Muscle layer of duodenum (tissue), 2 donors: ENCODE results near the gene DAPK3.
A peak's percentile ranks its signal among the peaks of the same experiment; 100 is the strongest.

Source experiments
- H3K27ac ChIP-seq: one replicate; pipeline ENCODE4 v1.7.0; 2013; ENCODE audit warnings: mild to moderate bottlenecking, low read length
- H3K27me3 ChIP-seq: one replicate; pipeline ENCODE4 v1.7.0; 2013; ENCODE audit warnings: low read depth, mild to moderate bottlenecking, control low read depth, low read length
- H3K36me3 ChIP-seq, 2 donors: one replicate each; pipeline ENCODE4 v1.7.0; 2013; ENCODE audit warnings: low read length in 2 of 2, control low read depth in 1 of 2, mild to moderate bottlenecking in 1 of 2; ENCODE audit not compliant: insufficient read depth in 2 of 2, control insufficient read depth in 1 of 2
- H3K4me1 ChIP-seq, 2 donors: one replicate each; pipeline ENCODE4 v1.7.0; 2013; ENCODE audit warnings: low read length in 2 of 2, mild to moderate bottlenecking in 2 of 2, control low read depth in 1 of 2, moderate library complexity in 1 of 2; ENCODE audit not compliant: insufficient read depth in 2 of 2, control insufficient read depth in 1 of 2
- H3K4me3 ChIP-seq, 2 donors: one replicate each; pipeline ENCODE4 v1.7.0; 2013; ENCODE audit warnings: low read length in 2 of 2, low read depth in 1 of 2, mild to moderate bottlenecking in 1 of 2
- H3K9me3 ChIP-seq, 2 donors: one replicate each; pipeline ENCODE4 v1.7.0; 2013; ENCODE audit warnings: low read length in 2 of 2, control low read depth in 1 of 2, mild to moderate bottlenecking in 1 of 2; ENCODE audit not compliant: control insufficient read depth in 1 of 2
- donor health status: healthy.

DAPK3 gene

GRCh38 chr19:3970808-3971598, at the start of gene DAPK3:
Gene DAPK3, minus strand, starts transcription at chr19:3971099. Its CDS starts 1,364 bp downstream, at chr19:3969735.
- Histone ChIP-seq H3K36me3 (peaks cover 10 to 16% of the 10 kb centered on the region in 2 donors), H3K27ac (peak within 1 kb of the TSS; percentile 99), H3K4me1 (peaks cover 11 to 31% of the 10 kb centered on the region in 2 donors), H3K4me3 (peak within 1 kb of the TSS; percentile 82 to 88), H3K27me3 (no peaks in the 10 kb centered on the region), H3K9me3 (no peaks in the 10 kb centered on the region)

- Histone ChIP-seq H3K27ac (no peak overlapping the region), H3K4me3 (no peak overlapping the region), H3K4me1 (peaks cover 0 to 35% of the 10 kb centered on the region in 2 donors), H3K36me3 (peaks cover 3 to 4% of the 10 kb centered on the region in 2 donors), H3K9me3 (no peaks in the 10 kb centered on the region), H3K27me3 (no peaks in the 10 kb centered on the region)
These were observed 48.7 kb upstream of the DAPK3 start for GRCh38 chr19:4019578-4019977.

GRCh38 chr19:4018775-4019504, 48.0 kb upstream of the DAPK3 start:
- Histone ChIP-seq H3K27me3 (no peaks in the 10 kb centered on the region), H3K4me1 (peaks cover 0 to 42% of the 10 kb centered on the region in 2 donors), H3K27ac (no peak overlapping the region), H3K36me3 (peaks cover under 1 to 8% of the 10 kb centered on the region in 2 donors), H3K4me3 (no peak overlapping the region), H3K9me3 (no peaks in the 10 kb centered on the region)

GRCh38 chr19:4018140-4018613, 47.3 kb upstream of the DAPK3 start:
- Histone ChIP-seq H3K4me3 (no peak overlapping the region), H3K9me3 (no peaks in the 10 kb centered on the region), H3K36me3 (peaks cover 9 to 15% of the 10 kb centered on the region in 2 donors), H3K27me3 (no peaks in the 10 kb centered on the region), H3K27ac (no peak overlapping the region), H3K4me1 (peaks cover 0 to 49% of the 10 kb centered on the region in 2 donors)

DNA sequence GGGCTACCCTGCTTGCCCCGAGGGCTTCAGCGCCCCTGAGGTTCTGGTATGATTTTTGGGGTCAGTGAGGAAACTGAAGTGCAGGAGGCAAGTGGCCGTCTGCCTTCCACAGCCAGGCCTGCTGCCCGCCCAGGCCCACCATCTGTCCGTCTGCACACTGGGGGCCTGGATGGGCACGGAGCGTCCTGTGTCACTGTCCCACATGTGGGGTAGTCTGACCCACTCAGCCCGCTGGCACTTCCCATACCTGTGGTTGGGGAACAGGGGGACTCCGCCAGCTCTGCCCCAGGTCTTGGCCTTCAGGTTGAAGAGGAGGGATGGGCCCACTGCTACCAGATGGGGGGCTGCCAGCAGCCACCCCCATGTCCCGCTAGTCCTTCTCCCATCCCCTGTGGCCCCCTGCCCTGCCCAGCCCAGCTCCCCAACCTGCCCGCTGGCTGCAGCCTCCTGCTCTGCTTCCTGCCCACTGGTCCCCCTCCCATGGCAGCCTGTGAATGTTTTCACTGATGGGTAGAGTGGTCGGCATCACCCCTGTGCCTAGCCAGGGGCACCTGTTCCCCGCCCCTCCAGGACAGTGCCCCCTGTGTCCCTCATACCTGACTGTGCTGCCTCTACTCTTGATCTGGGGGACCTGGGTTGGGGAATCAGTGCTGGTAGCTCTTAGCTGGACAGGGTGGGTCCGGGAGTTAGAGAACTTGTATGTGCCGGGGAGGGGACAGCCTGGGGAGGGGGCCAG, 46.2 kb upstream of the DAPK3 start:
- Histone ChIP-seq H3K4me1 (peaks cover 0 to 57% of the 10 kb centered on the region in 2 donors), H3K4me3 (no peak overlapping the region), H3K9me3 (no peaks in the 10 kb centered on the region), H3K36me3 (peaks cover 9 to 22% of the 10 kb centered on the region in 2 donors), H3K27ac (no peak overlapping the region), H3K27me3 (no peaks in the 10 kb centered on the region)

- no peaks in the 10 kb centered on the region for H3K9me3 ChIP-seq
- peaks cover 0 to 58% of the 10 kb centered on the region in 2 donors for H3K4me1 ChIP-seq
- H3K27me3 ChIP-seq = no peaks in the 10 kb centered on the region
- H3K27ac ChIP-seq = no peak overlapping the region
- H3K36me3 ChIP-seq = peaks cover 9 to 22% of the 10 kb centered on the region in 2 donors
- no peak overlapping the region for H3K4me3 ChIP-seq
These were observed 45.6 kb upstream of the DAPK3 start for GRCh38 chr19:4016486-4016885.

DNA sequence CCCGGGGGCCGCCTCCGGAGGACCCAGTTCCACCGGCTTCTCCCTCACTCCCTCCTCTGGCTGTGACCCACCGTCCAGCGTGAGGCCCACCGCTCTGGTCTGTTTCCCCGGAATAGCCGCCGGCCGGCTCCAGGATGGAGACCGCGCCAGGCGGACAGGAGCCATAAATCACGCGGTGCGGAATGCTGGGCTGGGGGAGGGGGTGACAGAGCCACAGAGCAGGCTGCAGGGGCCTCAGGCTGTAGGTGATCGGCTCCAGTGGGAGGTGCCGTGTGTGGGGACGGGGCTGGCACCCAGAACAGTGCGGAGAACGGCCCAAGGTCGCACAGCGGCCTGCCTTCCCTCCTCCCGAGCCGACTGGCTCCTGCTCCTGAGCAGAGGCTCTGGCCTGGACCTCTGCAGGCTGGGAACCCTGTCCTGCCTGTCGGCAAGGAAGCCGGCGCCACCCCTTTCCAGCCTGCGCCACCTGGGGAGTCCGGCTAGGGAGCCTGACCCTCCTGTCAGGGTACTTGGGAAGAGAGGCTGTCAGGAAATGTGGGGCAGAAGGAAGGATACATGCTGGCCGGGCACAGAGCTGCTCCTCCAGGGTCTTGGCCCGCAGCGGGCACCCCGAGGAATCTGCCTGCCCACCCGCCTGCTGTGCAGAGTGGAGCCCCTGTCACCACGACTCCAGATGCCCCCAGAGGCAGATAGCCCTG, 45.0 kb upstream of the DAPK3 start:
- Histone ChIP-seq H3K4me3 (peak overlapping the region in 1 of 2 donors; percentile 51), H3K9me3 (no peaks in the 10 kb centered on the region), H3K27ac (no peak overlapping the region), H3K27me3 (no peaks in the 10 kb centered on the region), H3K4me1 (peaks cover 0 to 64% of the 10 kb centered on the region in 2 donors), H3K36me3 (peaks cover 9 to 18% of the 10 kb centered on the region in 2 donors)

- H3K36me3 ChIP-seq = peaks cover 9 to 18% of the 10 kb centered on the region in 2 donors
These were observed 43.9 kb upstream of the DAPK3 start for GRCh38 chr19:4014541-4015491.

DNA sequence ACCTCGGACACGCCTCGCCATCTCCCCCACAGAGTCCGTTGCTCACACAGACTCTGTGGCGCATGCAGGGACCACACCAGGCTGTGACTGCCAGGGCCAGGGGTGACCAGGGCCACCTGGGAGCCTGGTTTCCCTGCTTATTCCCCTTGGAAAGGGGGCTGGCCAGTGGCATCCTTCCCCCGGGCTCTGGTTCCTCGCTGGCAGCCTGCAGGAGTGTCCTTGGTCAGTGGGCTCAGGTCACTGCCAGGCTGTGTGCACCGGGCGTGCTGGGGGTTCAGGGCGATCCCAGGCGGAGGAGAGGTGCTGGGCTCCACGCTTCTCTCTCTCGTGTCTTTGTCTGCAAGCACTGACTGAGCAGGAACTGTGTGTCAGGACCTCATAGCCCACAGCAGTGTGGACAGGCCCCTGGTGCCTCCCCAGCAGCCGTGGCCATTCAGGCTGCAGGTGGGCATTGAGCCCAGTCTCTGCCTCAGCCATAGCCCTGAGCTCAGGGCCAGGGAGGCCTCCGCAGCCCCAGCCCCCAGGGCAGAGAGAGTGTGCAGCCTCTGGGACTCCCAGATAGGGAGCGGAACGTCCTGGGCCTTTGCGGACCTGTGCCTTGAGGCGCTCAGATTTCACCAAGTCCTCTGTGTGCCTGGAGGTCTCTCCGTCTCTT, 43.1 kb upstream of the DAPK3 start:
- Histone ChIP-seq H3K4me1 (peaks cover 4 to 76% of the 10 kb centered on the region in 2 donors), H3K27me3 (no peaks in the 10 kb centered on the region), H3K27ac (no peak overlapping the region), H3K36me3 (peaks cover 9 to 18% of the 10 kb centered on the region in 2 donors), H3K9me3 (no peaks in the 10 kb centered on the region), H3K4me3 (no peak overlapping the region)

More at GRCh38 chr19:4014541-4015491, 43.9 kb upstream of the DAPK3 start:
- Histone ChIP-seq H3K4me3 (no peak overlapping the region), H3K27me3 (no peaks in the 10 kb centered on the region), H3K4me1 (peaks cover 0 to 75% of the 10 kb centered on the region in 2 donors), H3K27ac (no peak overlapping the region), H3K9me3 (no peaks in the 10 kb centered on the region)
